ENCODE results near the gene TMF1.
A peak's percentile ranks its signal among the peaks of the same experiment; 100 is the strongest.

The TMF1 gene

GRCh38 chr3:68972358-68972979, 79.7 kb downstream of the TMF1 start:
- DNase-seq, result peak in 1 of 2 experiments; percentile 67
